WTC11 (cell line): ENCODE measurements around the gene CFAP100. TPM values are rescaled to one million over a fixed set of nuclear protein-coding genes. Genes with fewer than 3 reads are reported as not detected.

Experiments used
- ATAC-seq: fragments of 200-7000 bp; cut with Tn5 transposase; 2 replicates; pipeline ENCODE4 v1.10.0; 2021; ENCODE audit warnings: mild to moderate bottlenecking, moderate library complexity
- CTCF ChIA-PET: fragments of 300-600 bp; sonication (Branson Sonifier 250); formaldehyde crosslinking; loops from one replicate; lab custom pipeline; 2021; ENCODE audit warnings: antibody characterized with exemption; lab: Charles Lee
- POLR2A ChIA-PET: fragments of 350-600 bp; sonication (Branson Sonifier 250); formaldehyde crosslinking; loops from one replicate; lab custom pipeline; 2021; ENCODE audit warnings: antibody characterized with exemption; lab: Charles Lee
- DNase-seq: peaks from one replicate; pipeline ENCODE4 v3.0.0; 2021; ENCODE audit warnings: low spot score
- H3K27ac Mint-ChIP-seq: 2 replicates; pipeline ENCODE4 v1.8.0; 2021; ENCODE audit warnings: mixed read lengths
- H3K27me3 Mint-ChIP-seq: 2 replicates; pipeline ENCODE4 v1.8.0; 2021; ENCODE audit warnings: low read depth, mild to moderate bottlenecking, moderate library complexity, mixed read lengths
- H3K36me3 Mint-ChIP-seq: 2 replicates; pipeline ENCODE4 v1.8.0; 2021; ENCODE audit warnings: mixed read lengths
- H3K4me1 Mint-ChIP-seq: 2 replicates; pipeline ENCODE4 v1.8.0; 2022; ENCODE audit warnings: mixed read lengths
- H3K4me3 Mint-ChIP-seq: 2 replicates; pipeline ENCODE4 v1.8.0; 2021; ENCODE audit warnings: mild to moderate bottlenecking, moderate library complexity, mixed read lengths
- H3K9me3 Mint-ChIP-seq: 2 replicates; pipeline ENCODE4 v1.8.0; 2021; ENCODE audit warnings: mixed read lengths
- CREB1 ChIP-seq: sonication (generic); formaldehyde crosslinking; IDR thresholded peaks from 2 replicates; pipeline ENCODE4 v1.8.0; 2023; ENCODE audit warnings: mild to moderate bottlenecking, missing genetic modification reagents
- CREM ChIP-seq: sonication (generic); formaldehyde crosslinking; IDR thresholded peaks from 2 replicates; pipeline ENCODE4 v1.8.1; 2022; ENCODE audit warnings: mild to moderate bottlenecking, missing genetic modification reagents, moderate library complexity
- EMX1 ChIP-seq: fragments of 250-450 bp; sonication (Bioruptor Pico); IDR thresholded peaks from 2 replicates; pipeline ENCODE4 v1.8.0; 2021; ENCODE audit warnings: mild to moderate bottlenecking
- FOXK1 ChIP-seq: sonication (generic); formaldehyde crosslinking; IDR thresholded peaks from 2 replicates; pipeline ENCODE4 v1.8.0; 2022; ENCODE audit warnings: mild to moderate bottlenecking, moderate library complexity, missing genetic modification reagents
- FOXP1 ChIP-seq: sonication (generic); formaldehyde crosslinking; IDR thresholded peaks from 2 replicates; pipeline ENCODE4 v1.8.0; 2022; ENCODE audit warnings: missing genetic modification reagents, mild to moderate bottlenecking, moderate library complexity, borderline replicate concordance
- GABPB1 ChIP-seq: sonication (generic); formaldehyde crosslinking; IDR thresholded peaks from 2 replicates; pipeline ENCODE4 v1.8.1; 2023; ENCODE audit warnings: mild to moderate bottlenecking, missing genetic modification reagents
- JUN ChIP-seq: sonication (generic); formaldehyde crosslinking; IDR thresholded peaks from 2 replicates; pipeline ENCODE4 v1.8.0; 2023; ENCODE audit warnings: mild to moderate bottlenecking, missing genetic modification reagents
- MXD4 ChIP-seq: fragments of 250-450 bp; sonication (Bioruptor Pico); IDR thresholded peaks from 2 replicates; pipeline ENCODE4 v1.8.0; 2021; ENCODE audit warnings: mild to moderate bottlenecking, moderate library complexity, borderline replicate concordance
- NFE2L1 ChIP-seq: sonication (generic); formaldehyde crosslinking; IDR thresholded peaks from 2 replicates; pipeline ENCODE4 v1.8.1; 2023; ENCODE audit warnings: missing genetic modification reagents
- NR1H2 ChIP-seq: sonication (generic); formaldehyde crosslinking; IDR thresholded peaks from 2 replicates; pipeline ENCODE4 v1.9.0; 2021; ENCODE audit warnings: mild to moderate bottlenecking, moderate library complexity, missing genetic modification reagents
- OVOL2 ChIP-seq: fragments of 250-450 bp; sonication (Bioruptor Pico); IDR thresholded peaks from 2 replicates; pipeline ENCODE4 v1.9.0; 2021; ENCODE audit warnings: mild to moderate bottlenecking, borderline replicate concordance
- RELA ChIP-seq: sonication (generic); formaldehyde crosslinking; IDR thresholded peaks from 2 replicates; pipeline ENCODE4 v1.8.1; 2022; ENCODE audit warnings: missing genetic modification reagents, mild to moderate bottlenecking, borderline replicate concordance
- SMAD4 ChIP-seq: sonication (generic); formaldehyde crosslinking; IDR thresholded peaks from 2 replicates; pipeline ENCODE4 v1.8.0; 2022; ENCODE audit warnings: mild to moderate bottlenecking, missing genetic modification reagents
- TEAD4 ChIP-seq: sonication (generic); formaldehyde crosslinking; IDR thresholded peaks from 2 replicates; pipeline ENCODE4 v1.8.0; 2022; ENCODE audit warnings: mild to moderate bottlenecking, missing genetic modification reagents
- TP53 ChIP-seq: sonication (generic); formaldehyde crosslinking; IDR thresholded peaks from 2 replicates; pipeline ENCODE4 v1.8.1; 2023; ENCODE audit warnings: mild to moderate bottlenecking, missing genetic modification reagents
- ZNF416 ChIP-seq: fragments of 250-450 bp; sonication (Bioruptor Pico); IDR thresholded peaks from 2 replicates; pipeline ENCODE4 v1.9.0; 2021; ENCODE audit warnings: mild to moderate bottlenecking, inconsistent platforms
- ZNF423 ChIP-seq: fragments of 250-450 bp; sonication (Bioruptor Pico); IDR thresholded peaks from 2 replicates; pipeline ENCODE4 v2.1.2; 2022; ENCODE audit warnings: mild to moderate bottlenecking, moderate library complexity
- ZNF671 ChIP-seq: fragments of 250-450 bp; sonication (Bioruptor Pico); IDR thresholded peaks from 2 replicates; pipeline ENCODE4 v1.8.0; 2021; ENCODE audit warnings: mild to moderate bottlenecking
- total RNA-seq: library from RNA; stranded (reverse); gene quantifications from 3 replicates; pipeline ENCODE4 v1.2.3, GENCODE V29; 2021
- TF ChIP-seq, protein P1 (sequence below): sonication (generic); formaldehyde crosslinking; IDR thresholded peaks from 2 replicates; pipeline ENCODE4 v1.8.1; 2022; ENCODE audit warnings: low read depth, missing genetic modification reagents, borderline replicate concordance
- TF ChIP-seq, protein P2 (sequence below): sonication (generic); formaldehyde crosslinking; IDR thresholded peaks from 2 replicates; pipeline ENCODE4 v1.8.0; 2023; ENCODE audit warnings: mild to moderate bottlenecking, missing genetic modification reagents
- TF ChIP-seq, protein P3 (sequence below): sonication (generic); formaldehyde crosslinking; IDR thresholded peaks from 2 replicates; pipeline ENCODE4 v1.8.1; 2023; ENCODE audit warnings: mild to moderate bottlenecking, missing genetic modification reagents
- TF ChIP-seq, protein P4 (sequence below): sonication (generic); formaldehyde crosslinking; IDR thresholded peaks from 2 replicates; pipeline ENCODE4 v1.8.1; 2023; ENCODE audit warnings: mild to moderate bottlenecking, missing genetic modification reagents, moderate library complexity
- TF ChIP-seq, protein P5 (sequence below): sonication (generic); formaldehyde crosslinking; IDR thresholded peaks from 2 replicates; pipeline ENCODE4 v1.8.0; 2023; ENCODE audit warnings: missing genetic modification reagents, mild to moderate bottlenecking, borderline replicate concordance
- TF ChIP-seq, protein P6 (sequence below): fragments of 250-450 bp; sonication (Bioruptor Pico); IDR thresholded peaks from 2 replicates; pipeline ENCODE4 v1.8.0; 2021; ENCODE audit warnings: mild to moderate bottlenecking
- TF ChIP-seq, protein P7 (sequence below): sonication (generic); formaldehyde crosslinking; IDR thresholded peaks from 2 replicates; pipeline ENCODE4 v1.8.1; 2022; ENCODE audit warnings: low read depth, mild to moderate bottlenecking, moderate library complexity, missing genetic modification reagents, borderline replicate concordance

Gene CFAP100
- total RNA-seq, 1 experiment from 2014 or later = not detected

DNA sequence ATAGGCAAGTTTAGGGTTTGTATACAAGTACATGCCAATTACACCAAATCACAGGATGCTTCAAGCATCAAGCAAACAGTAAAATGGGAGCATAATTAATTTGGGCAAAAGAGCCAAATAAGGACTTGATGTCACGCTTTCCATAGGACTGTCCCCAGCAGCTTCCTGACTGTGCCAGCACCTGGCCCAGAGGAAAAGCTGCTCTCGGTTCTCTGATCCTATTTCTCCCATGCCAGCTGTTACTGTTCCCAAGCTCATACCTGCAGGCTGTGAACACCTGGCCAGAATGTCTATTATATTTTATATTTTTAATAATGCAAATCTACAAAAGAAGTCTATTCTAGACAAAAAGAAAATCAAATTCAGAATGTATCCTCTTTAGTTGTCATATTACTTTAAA, 68.8 kb downstream of the CFAP100 start:
- no peaks in the 10 kb centered on the region for H3K4me1 Mint-ChIP-seq
- TF ChIP-seq FOXP1 (CRISPR knock-in tag) (no peak), TEAD4 (CRISPR knock-in tag) (no peak), RELA (no peak), TP53 (CRISPR knock-in tag) (no peak), JUN (no peak), ZNF671 (CRISPR knock-in tag) (no peak), NR1H2 (CRISPR knock-in tag) (no peak), ZNF416 (no peak), EMX1 (CRISPR knock-in tag) (no peak), FOXK1 (CRISPR knock-in tag) (no peak), MXD4 (CRISPR knock-in tag) (no peak), CREB1 (CRISPR knock-in tag) (no peak), ZNF423 (CRISPR knock-in tag) (no peak)
- TF ChIP-seq, protein P1, sequence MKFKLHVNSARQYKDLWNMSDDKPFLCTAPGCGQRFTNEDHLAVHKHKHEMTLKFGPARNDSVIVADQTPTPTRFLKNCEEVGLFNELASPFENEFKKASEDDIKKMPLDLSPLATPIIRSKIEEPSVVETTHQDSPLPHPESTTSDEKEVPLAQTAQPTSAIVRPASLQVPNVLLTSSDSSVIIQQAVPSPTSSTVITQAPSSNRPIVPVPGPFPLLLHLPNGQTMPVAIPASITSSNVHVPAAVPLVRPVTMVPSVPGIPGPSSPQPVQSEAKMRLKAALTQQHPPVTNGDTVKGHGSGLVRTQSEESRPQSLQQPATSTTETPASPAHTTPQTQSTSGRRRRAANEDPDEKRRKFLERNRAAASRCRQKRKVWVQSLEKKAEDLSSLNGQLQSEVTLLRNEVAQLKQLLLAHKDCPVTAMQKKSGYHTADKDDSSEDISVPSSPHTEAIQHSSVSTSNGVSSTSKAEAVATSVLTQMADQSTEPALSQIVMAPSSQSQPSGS (CRISPR knock-in tag) = no peak
- TF ChIP-seq, protein P2, sequence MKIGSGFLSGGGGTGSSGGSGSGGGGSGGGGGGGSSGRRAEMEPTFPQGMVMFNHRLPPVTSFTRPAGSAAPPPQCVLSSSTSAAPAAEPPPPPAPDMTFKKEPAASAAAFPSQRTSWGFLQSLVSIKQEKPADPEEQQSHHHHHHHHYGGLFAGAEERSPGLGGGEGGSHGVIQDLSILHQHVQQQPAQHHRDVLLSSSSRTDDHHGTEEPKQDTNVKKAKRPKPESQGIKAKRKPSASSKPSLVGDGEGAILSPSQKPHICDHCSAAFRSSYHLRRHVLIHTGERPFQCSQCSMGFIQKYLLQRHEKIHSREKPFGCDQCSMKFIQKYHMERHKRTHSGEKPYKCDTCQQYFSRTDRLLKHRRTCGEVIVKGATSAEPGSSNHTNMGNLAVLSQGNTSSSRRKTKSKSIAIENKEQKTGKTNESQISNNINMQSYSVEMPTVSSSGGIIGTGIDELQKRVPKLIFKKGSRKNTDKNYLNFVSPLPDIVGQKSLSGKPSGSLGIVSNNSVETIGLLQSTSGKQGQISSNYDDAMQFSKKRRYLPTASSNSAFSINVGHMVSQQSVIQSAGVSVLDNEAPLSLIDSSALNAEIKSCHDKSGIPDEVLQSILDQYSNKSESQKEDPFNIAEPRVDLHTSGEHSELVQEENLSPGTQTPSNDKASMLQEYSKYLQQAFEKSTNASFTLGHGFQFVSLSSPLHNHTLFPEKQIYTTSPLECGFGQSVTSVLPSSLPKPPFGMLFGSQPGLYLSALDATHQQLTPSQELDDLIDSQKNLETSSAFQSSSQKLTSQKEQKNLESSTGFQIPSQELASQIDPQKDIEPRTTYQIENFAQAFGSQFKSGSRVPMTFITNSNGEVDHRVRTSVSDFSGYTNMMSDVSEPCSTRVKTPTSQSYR (CRISPR knock-in tag) = no peak
- TF ChIP-seq, protein P3, sequence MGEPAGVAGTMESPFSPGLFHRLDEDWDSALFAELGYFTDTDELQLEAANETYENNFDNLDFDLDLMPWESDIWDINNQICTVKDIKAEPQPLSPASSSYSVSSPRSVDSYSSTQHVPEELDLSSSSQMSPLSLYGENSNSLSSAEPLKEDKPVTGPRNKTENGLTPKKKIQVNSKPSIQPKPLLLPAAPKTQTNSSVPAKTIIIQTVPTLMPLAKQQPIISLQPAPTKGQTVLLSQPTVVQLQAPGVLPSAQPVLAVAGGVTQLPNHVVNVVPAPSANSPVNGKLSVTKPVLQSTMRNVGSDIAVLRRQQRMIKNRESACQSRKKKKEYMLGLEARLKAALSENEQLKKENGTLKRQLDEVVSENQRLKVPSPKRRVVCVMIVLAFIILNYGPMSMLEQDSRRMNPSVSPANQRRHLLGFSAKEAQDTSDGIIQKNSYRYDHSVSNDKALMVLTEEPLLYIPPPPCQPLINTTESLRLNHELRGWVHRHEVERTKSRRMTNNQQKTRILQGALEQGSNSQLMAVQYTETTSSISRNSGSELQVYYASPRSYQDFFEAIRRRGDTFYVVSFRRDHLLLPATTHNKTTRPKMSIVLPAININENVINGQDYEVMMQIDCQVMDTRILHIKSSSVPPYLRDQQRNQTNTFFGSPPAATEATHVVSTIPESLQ (CRISPR knock-in tag) = no peak
- TF ChIP-seq, protein P4, sequence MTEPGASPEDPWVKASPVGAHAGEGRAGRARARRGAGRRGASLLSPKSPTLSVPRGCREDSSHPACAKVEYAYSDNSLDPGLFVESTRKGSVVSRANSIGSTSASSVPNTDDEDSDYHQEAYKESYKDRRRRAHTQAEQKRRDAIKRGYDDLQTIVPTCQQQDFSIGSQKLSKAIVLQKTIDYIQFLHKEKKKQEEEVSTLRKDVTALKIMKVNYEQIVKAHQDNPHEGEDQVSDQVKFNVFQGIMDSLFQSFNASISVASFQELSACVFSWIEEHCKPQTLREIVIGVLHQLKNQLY = no peak
- H3K9me3 Mint-ChIP-seq = no peaks in the 10 kb centered on the region
- ChIA-PET CTCF (no interaction called here), POLR2A (no interaction called here)
- peaks cover 77% of the 10 kb centered on the region for H3K36me3 Mint-ChIP-seq
- no peak overlapping the region for H3K27ac Mint-ChIP-seq
- H3K27me3 Mint-ChIP-seq = no peaks in the 10 kb centered on the region
- no peak overlapping the region for H3K4me3 Mint-ChIP-seq
- no peak for ATAC-seq
- no peak for DNase-seq

DNA sequence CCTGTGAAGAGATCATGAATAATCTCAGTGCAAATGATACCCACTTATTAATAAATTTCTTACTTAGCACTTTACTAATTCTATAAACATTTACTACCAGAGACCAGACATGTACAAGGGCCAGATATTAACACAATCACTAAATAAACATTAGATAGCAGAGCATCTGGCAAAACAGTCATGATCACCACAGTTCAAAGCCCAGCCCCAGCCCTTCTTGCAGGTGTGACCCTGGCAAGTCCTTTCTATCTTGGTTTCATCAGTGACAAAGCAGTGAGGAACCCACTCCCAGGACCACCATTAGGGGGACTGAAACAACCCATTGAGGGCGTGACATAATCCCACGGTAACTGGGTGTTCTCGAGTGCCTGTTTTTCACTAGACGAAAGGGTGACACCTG, 69.4 kb downstream of the CFAP100 start:
- CTCF ChIA-PET = no interaction called here
- ATAC-seq = no peak
- Mint-ChIP-seq H3K4me1 (no peaks in the 10 kb centered on the region), H3K27ac (no peak overlapping the region), H3K36me3 (peaks cover 76% of the 10 kb centered on the region), H3K9me3 (no peaks in the 10 kb centered on the region), H3K4me3 (no peak overlapping the region), H3K27me3 (no peaks in the 10 kb centered on the region)
- POLR2A ChIA-PET = no interaction called here
- peak; percentile 0 for DNase-seq
- TF ChIP-seq SMAD4 (CRISPR knock-in tag) = no peak
- TF ChIP-seq, protein P5, sequence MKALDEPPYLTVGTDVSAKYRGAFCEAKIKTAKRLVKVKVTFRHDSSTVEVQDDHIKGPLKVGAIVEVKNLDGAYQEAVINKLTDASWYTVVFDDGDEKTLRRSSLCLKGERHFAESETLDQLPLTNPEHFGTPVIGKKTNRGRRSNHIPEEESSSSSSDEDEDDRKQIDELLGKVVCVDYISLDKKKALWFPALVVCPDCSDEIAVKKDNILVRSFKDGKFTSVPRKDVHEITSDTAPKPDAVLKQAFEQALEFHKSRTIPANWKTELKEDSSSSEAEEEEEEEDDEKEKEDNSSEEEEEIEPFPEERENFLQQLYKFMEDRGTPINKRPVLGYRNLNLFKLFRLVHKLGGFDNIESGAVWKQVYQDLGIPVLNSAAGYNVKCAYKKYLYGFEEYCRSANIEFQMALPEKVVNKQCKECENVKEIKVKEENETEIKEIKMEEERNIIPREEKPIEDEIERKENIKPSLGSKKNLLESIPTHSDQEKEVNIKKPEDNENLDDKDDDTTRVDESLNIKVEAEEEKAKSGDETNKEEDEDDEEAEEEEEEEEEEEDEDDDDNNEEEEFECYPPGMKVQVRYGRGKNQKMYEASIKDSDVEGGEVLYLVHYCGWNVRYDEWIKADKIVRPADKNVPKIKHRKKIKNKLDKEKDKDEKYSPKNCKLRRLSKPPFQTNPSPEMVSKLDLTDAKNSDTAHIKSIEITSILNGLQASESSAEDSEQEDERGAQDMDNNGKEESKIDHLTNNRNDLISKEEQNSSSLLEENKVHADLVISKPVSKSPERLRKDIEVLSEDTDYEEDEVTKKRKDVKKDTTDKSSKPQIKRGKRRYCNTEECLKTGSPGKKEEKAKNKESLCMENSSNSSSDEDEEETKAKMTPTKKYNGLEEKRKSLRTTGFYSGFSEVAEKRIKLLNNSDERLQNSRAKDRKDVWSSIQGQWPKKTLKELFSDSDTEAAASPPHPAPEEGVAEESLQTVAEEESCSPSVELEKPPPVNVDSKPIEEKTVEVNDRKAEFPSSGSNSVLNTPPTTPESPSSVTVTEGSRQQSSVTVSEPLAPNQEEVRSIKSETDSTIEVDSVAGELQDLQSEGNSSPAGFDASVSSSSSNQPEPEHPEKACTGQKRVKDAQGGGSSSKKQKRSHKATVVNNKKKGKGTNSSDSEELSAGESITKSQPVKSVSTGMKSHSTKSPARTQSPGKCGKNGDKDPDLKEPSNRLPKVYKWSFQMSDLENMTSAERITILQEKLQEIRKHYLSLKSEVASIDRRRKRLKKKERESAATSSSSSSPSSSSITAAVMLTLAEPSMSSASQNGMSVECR = no peak
- TF ChIP-seq, protein P6, sequence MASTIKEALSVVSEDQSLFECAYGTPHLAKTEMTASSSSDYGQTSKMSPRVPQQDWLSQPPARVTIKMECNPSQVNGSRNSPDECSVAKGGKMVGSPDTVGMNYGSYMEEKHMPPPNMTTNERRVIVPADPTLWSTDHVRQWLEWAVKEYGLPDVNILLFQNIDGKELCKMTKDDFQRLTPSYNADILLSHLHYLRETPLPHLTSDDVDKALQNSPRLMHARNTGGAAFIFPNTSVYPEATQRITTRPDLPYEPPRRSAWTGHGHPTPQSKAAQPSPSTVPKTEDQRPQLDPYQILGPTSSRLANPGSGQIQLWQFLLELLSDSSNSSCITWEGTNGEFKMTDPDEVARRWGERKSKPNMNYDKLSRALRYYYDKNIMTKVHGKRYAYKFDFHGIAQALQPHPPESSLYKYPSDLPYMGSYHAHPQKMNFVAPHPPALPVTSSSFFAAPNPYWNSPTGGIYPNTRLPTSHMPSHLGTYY (CRISPR knock-in tag) = no peak
- no peak for TF ChIP-seq CREM (CRISPR knock-in tag)
- TF ChIP-seq, protein P7, sequence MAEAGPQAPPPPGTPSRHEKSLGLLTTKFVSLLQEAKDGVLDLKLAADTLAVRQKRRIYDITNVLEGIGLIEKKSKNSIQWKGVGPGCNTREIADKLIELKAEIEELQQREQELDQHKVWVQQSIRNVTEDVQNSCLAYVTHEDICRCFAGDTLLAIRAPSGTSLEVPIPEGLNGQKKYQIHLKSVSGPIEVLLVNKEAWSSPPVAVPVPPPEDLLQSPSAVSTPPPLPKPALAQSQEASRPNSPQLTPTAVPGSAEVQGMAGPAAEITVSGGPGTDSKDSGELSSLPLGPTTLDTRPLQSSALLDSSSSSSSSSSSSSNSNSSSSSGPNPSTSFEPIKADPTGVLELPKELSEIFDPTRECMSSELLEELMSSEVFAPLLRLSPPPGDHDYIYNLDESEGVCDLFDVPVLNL = no peak
- TF ChIP-seq NFE2L1 (CRISPR knock-in tag) = no peak
- TF ChIP-seq GABPB1 (CRISPR knock-in tag) = no peak
- no peak for TF ChIP-seq OVOL2 (CRISPR knock-in tag)
